Nephron progenitor cell (in vitro differentiated cells): Measurements from ENCODE around the gene DCBLD2.

Experiments used
- DNase-seq: peaks from one replicate; pipeline ENCODE4 v3.0.0; 2021
- H3K27ac Mint-ChIP-seq: 2 replicates; pipeline ENCODE4 v1.8.0; 2021; ENCODE audit warnings: mild to moderate bottlenecking, moderate library complexity, mixed read lengths
- H3K27me3 Mint-ChIP-seq: 2 replicates; pipeline ENCODE4 v1.8.0; 2021; ENCODE audit warnings: mild to moderate bottlenecking, low read depth, mixed read lengths; ENCODE audit not compliant: poor library complexity
- H3K36me3 Mint-ChIP-seq: 2 replicates; pipeline ENCODE4 v1.8.0; 2021; ENCODE audit warnings: low read depth, mixed read lengths
- H3K4me1 Mint-ChIP-seq: 2 replicates; pipeline ENCODE4 v1.8.0; 2021; ENCODE audit warnings: mixed read lengths
- H3K4me3 Mint-ChIP-seq: 2 replicates; pipeline ENCODE4 v1.8.0; 2021; ENCODE audit warnings: mild to moderate bottlenecking, moderate library complexity, mixed read lengths
- H3K9me3 Mint-ChIP-seq: 2 replicates; pipeline ENCODE4 v1.8.0; 2021; ENCODE audit warnings: mild to moderate bottlenecking, moderate library complexity, mixed read lengths
- CTCF ChIP-seq: fragments of 200-600 bp; sonication (generic); IDR thresholded peaks from 2 replicates; pipeline ENCODE4 v1.5.0; 2021; ENCODE audit warnings: antibody characterized with exemption

Gene DCBLD2

GRCh38 chr3:98769448-98769847 lies 132.0 kb downstream of the DCBLD2 start:
- Mint-ChIP-seq H3K9me3 (no peaks in the 10 kb centered on the region), H3K27ac (no peak overlapping the region), H3K4me1 (peaks cover 17% of the 10 kb centered on the region), H3K4me3 (no peak overlapping the region), H3K27me3 (no peaks in the 10 kb centered on the region), H3K36me3 (peaks cover 17% of the 10 kb centered on the region)
- TF ChIP-seq CTCF, result no peak
- no peak for DNase-seq

- no peak overlapping the region for H3K27ac Mint-ChIP-seq
- DNase-seq, result no peak
- H3K4me3 Mint-ChIP-seq, result no peak overlapping the region
- no peaks in the 10 kb centered on the region for H3K9me3 Mint-ChIP-seq
- no peaks in the 10 kb centered on the region for H3K27me3 Mint-ChIP-seq
- H3K36me3 Mint-ChIP-seq, result peaks cover 13% of the 10 kb centered on the region
- peaks cover 22% of the 10 kb centered on the region for H3K4me1 Mint-ChIP-seq
- TF ChIP-seq CTCF, result no peak
These were observed 132.5 kb downstream of the DCBLD2 start for GRCh38 chr3:98768961-98769360.

- no peaks in the 10 kb centered on the region for H3K27me3 Mint-ChIP-seq
- H3K4me3 Mint-ChIP-seq, result no peak overlapping the region
- TF ChIP-seq CTCF, result no peak
- DNase-seq, result no peak
- no peak overlapping the region for H3K27ac Mint-ChIP-seq
- H3K36me3 Mint-ChIP-seq, result peaks cover 7% of the 10 kb centered on the region
- H3K4me1 Mint-ChIP-seq, result peaks cover 33% of the 10 kb centered on the region
- no peaks in the 10 kb centered on the region for H3K9me3 Mint-ChIP-seq
These were observed 134.6 kb downstream of the DCBLD2 start for GRCh38 chr3:98766924-98767323.

- H3K36me3 Mint-ChIP-seq, result peaks cover 7% of the 10 kb centered on the region
- no peaks in the 10 kb centered on the region for H3K9me3 Mint-ChIP-seq
- TF ChIP-seq CTCF, result no peak
- no peak overlapping the region for H3K4me3 Mint-ChIP-seq
- no peaks in the 10 kb centered on the region for H3K27me3 Mint-ChIP-seq
- H3K4me1 Mint-ChIP-seq, result peaks cover 33% of the 10 kb centered on the region
- no peak overlapping the region for H3K27ac Mint-ChIP-seq
- no peak for DNase-seq
These were observed 135.8 kb downstream of the DCBLD2 start for GRCh38 chr3:98765721-98766120.

- Mint-ChIP-seq H3K36me3 (peaks cover 7% of the 10 kb centered on the region), H3K9me3 (no peaks in the 10 kb centered on the region), H3K4me1 (peaks cover 33% of the 10 kb centered on the region), H3K27me3 (no peaks in the 10 kb centered on the region), H3K4me3 (no peak overlapping the region), H3K27ac (peak overlapping the region; percentile 45)
- no peak for TF ChIP-seq CTCF
- no peak for DNase-seq
These were observed 137.0 kb downstream of the DCBLD2 start for GRCh38 chr3:98764472-98764884.

GRCh38 chr3:98763819-98764418 lies 137.6 kb downstream of the DCBLD2 start:
- Mint-ChIP-seq H3K27ac (peak overlapping the region; percentile 45), H3K27me3 (no peaks in the 10 kb centered on the region), H3K36me3 (peaks cover 10% of the 10 kb centered on the region), H3K9me3 (no peaks in the 10 kb centered on the region), H3K4me3 (no peak overlapping the region), H3K4me1 (peaks cover 33% of the 10 kb centered on the region)
- TF ChIP-seq CTCF, result no peak
- DNase-seq, result no peak
